Ishikawa (cell line): Measurements from ENCODE around the gene CHGA.

Source experiments
- CEBPB ChIP-seq: IDR thresholded peaks from 2 replicates; pipeline ENCODE4 v1.6.1; 2012
- CREB1 ChIP-seq: IDR thresholded peaks from 2 replicates; pipeline ENCODE4 v1.6.1; 2012; ENCODE audit warnings: low read depth
- EP300 ChIP-seq: IDR thresholded peaks from 2 replicates; pipeline ENCODE4 v1.6.1; 2012; ENCODE audit warnings: borderline replicate concordance
- FOXM1 ChIP-seq: IDR thresholded peaks from 2 replicates; pipeline ENCODE4 v1.6.1; 2012; ENCODE audit warnings: low read depth, borderline replicate concordance
- MAX ChIP-seq: IDR thresholded peaks from 2 replicates; pipeline ENCODE4 v1.6.1; 2012
- RAD21 ChIP-seq: IDR thresholded peaks from 2 replicates; pipeline ENCODE4 v1.6.1; 2012; ENCODE audit warnings: low read depth
- TAF1 ChIP-seq: IDR thresholded peaks from 2 replicates; pipeline ENCODE4 v1.6.1; 2012; ENCODE audit warnings: low read depth, mild to moderate bottlenecking
- TCF12 ChIP-seq: IDR thresholded peaks from 2 replicates; pipeline ENCODE4 v1.6.1; 2012; ENCODE audit warnings: low read depth
- ZBTB7A ChIP-seq: IDR thresholded peaks from 2 replicates; pipeline ENCODE4 v1.6.1; 2012; ENCODE audit warnings: low read depth

GRCh38 chr14:92880851-92881250, 42.1 kb upstream of the CHGA start:
- TF ChIP-seq MAX: no peak
- no peak for TF ChIP-seq EP300
- TF ChIP-seq CREB1: no peak
- no peak for TF ChIP-seq TAF1
- no peak for TF ChIP-seq TCF12
- peak; percentile 71 for TF ChIP-seq RAD21
- peak; percentile 89 for TF ChIP-seq CEBPB
- TF ChIP-seq FOXM1: no peak
- TF ChIP-seq ZBTB7A: no peak
